Stomach (tissue), 4 donors: ENCODE data around the gene ME3.

Experiments
- CTCF ChIP-seq, 7 experiments: fragments of 450-650 bp in 4 of 7; fragments of 200-600 bp in 3 of 7; sonication (generic) in 3 of 7; IDR thresholded peaks; one replicate each; pipeline ENCODE4 v1.5.1; 2016 to 2019; ENCODE audit warnings: antibody characterized with exemption in 7 of 7, control low read depth in 2 of 7, mild to moderate bottlenecking in 1 of 7
- EP300 ChIP-seq: sonication (generic); formaldehyde crosslinking; IDR thresholded peaks from one replicate; pipeline ENCODE4 v1.6.1; 2017; ENCODE audit warnings: antibody characterized with exemption
- POLR2A ChIP-seq, 4 donors: fragments of 450-650 bp; IDR thresholded peaks; one replicate each; pipeline ENCODE4 v1.6.1; 2016; ENCODE audit warnings: antibody characterized with exemption in 4 of 4, control low read depth in 2 of 4, mild to moderate bottlenecking in 1 of 4, moderate library complexity in 1 of 4
- POLR2AphosphoS5 ChIP-seq, 3 donors: sonication (generic); formaldehyde crosslinking; IDR thresholded peaks; one replicate each; pipeline ENCODE4 v1.6.1; 2016; ENCODE audit warnings: antibody characterized with exemption in 3 of 3

DNA sequence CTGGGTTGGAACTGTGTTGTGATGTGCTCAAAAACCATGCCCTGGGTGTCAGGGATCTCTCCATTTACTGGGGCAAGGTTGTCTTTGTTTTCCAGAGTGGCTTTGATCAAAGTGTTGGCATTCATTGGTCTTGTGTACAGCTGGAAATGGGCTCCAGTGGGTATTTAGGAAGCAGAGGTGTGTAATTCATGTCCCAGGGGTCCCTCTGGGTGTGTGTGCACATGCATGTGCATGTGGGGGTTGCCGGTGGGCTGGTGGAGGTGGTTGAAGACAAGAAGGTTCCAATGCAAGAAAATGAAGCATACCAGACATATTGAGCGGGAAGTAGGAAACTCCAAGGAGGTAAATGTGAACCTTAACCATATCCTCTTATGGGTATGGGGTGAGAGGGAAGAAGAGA is 121.7 kb downstream of the ME3 start:
- TF ChIP-seq CTCF (IDR thresholded peaks at IDR 0.05), result no peak
- no peak for TF ChIP-seq POLR2A (IDR thresholded peaks at IDR 0.05)
- TF ChIP-seq EP300, result no peak
- no peak for TF ChIP-seq POLR2AphosphoS5 (IDR thresholded peaks at IDR 0.05)
